Head of caudate nucleus (tissue), 42 donors: ENCODE measurements around the gene MAP3K9.
"Not testable (repeated sequence)": the region's sequence is repeated elsewhere in the genome, so short reads cannot be mapped to it uniquely, and the experiment has no call there.

Source experiments
- DNase-seq, 42 donors: peaks; one replicate each; pipeline versions ENCODE4 v3.0.0 to v3.0.0-alpha.2; 2020 to 2021; ENCODE audit warnings: mixed read lengths in 7 of 42
- intact Hi-C: fragments of 100-400 bp; cut with DNase I; formaldehyde crosslinking; loops from one replicate; pipeline ENCODE4 v1.15.0; 2022

Gene MAP3K9

GRCh38 chr14:70707138-70708038 lies 101.9 kb downstream of the MAP3K9 start:
- no peak for DNase-seq
- intact Hi-C loops = no loop called here

DNA sequence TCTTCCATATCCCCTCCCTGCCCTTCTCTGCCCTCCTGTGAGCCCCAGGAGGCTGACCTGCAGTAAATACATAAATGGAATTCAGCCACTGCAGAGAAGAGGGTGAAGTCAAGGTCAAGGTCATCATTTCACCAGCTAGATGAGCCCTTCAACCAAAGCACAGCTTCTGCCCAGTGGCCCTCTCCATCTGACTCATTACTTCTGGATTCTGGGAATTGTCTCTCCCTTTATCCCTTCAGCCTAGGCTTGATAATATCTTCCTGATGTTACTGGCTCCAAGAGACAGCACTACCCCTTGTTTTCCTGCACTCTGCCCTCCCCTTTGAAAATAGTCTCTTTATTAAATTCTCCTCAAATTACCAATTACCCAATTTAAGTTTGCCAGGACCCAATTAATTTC lies 103.1 kb downstream of the MAP3K9 start:
- intact Hi-C loops = no loop called here
- DNase-seq = no peak

DNA sequence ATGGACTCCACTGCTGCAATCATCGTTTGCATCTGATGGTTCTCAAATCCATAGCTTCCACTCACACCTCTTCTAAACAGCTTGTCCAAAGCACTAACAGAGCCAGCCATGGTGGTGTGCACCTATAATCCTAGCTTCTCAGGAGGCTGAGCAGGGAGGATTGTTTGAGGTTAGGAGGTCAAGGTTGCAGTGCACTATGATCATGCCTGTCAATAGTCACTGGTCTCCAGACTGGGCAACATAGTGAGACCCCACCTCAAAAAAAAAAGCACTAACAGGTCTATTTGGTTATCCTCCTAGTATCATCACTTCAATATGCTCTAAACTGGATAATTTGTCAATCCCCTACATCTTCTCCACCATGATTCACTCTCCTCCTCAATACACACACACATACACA lies 104.4 kb downstream of the MAP3K9 start:
- intact Hi-C loops = no loop called here
- DNase-seq = no peak

DNA sequence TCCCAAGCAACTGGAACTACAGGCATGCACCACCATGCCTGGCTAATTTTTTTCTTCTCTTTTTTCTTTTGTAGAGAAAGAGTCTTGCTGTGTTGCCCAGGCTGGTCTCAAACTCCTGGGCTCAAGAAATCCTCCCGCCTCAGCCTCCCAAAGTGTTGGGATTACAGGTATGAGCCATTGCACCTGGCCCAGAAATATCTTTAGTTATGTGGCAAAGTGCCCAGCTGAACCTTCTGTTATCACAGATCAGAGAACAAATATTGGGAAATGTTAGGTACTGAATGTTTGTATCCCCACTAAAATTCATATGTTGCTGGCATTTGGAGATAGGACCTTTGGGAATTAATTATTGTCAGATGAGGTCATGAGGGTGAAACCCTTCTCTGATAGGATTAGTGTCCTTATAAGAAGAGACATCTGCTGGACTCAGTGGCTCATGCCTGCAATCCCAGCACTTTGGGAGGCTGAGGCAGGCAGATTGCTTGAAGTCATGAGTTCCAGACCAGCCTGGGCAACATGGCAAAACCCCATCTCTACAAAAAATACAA lies 105.6 kb downstream of the MAP3K9 start:
- DNase-seq, intact Hi-C loops: not testable (repeated sequence)

DNA sequence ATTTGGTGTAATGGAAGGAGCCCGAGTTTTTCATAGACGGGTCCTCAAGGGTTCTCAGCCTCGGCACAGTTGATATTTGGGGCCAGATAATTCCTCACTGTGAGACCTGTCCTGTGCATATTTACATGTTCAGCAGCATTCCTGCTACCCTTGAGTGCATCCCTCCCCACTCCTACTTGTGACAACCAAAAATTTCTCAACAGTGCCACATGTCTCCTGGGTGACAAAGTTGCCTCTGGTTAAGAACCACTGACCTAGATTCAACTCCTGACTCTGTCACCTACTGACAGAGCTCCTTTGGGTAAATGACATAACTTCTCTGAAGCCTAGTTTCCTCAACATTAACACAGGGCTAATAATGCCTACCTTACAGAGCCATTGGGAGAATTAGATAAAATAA lies 107.2 kb downstream of the MAP3K9 start:
- intact Hi-C loops = no loop called here
- DNase-seq = no peak

DNA sequence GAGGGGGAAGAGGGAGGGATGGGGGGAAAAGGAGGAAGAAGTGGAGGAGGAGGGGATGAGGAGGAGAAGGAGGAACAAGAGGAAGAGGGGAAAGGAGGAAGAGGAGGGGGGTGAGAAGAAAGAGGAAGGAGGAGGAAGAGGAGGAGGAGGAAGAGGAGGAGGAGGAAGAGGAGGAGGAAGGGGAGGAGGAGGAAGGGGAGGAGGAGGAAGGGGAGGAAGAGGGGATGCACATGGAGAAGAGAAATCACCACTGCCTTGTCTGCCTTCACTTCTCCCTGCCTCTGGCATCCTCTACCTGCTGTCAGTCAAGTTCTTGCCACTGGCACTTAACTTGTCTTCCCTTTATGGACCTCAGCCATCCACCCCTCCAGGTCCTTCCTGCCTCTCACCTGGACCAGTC lies 107.7 kb downstream of the MAP3K9 start:
- no peak for DNase-seq
- intact Hi-C loops = no loop called here

- no peak for DNase-seq
- intact Hi-C loops = no loop called here
Measured at GRCh38 chr14:70700955-70701585, 108.2 kb downstream of the MAP3K9 start.

DNA sequence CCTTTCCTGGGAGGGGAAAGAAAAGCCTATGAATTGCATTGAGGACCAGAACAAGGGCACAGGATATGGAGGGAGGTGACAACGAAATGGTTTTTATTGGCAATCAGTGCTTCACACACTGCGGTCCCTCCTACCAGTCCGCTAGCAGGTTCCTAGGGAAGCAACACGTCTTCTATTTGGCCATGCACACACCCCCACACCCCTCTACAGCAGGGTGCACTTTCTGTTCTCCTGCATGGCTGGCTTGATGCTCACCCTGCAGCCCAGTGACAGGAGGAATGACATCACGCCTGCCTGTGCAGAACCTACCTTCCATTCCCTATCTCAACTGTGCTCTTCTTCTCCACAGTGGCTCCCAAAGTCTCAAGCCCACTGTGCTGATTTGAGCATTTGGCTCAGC lies 109.7 kb downstream of the MAP3K9 start:
- intact Hi-C loops = no loop called here

DNA sequence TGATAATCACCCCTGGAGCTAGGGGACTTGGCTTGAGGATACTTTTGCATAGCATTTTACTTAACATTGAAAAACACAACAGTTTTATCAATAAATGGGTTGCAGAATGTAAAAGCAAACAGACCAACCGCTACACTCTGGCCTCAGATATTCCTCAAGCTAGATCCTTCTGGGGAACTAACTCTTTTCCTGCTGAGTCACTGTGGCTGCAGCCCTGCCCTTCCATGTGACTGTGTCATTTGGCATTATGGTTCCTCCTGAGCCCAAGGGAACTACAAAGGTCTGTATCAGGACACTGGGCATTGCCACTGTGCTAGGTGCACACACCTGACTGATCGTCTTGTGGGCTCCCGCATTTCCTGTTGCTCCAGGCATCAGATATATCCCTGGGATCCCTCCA lies 111.0 kb downstream of the MAP3K9 start:
- peak in 2 of 42 donors; percentile 5 to 17 for DNase-seq
- intact Hi-C loops = no loop called here

More for the DNA sequence above, 109.7 kb downstream of the MAP3K9 start:
- no peak for DNase-seq

DNA sequence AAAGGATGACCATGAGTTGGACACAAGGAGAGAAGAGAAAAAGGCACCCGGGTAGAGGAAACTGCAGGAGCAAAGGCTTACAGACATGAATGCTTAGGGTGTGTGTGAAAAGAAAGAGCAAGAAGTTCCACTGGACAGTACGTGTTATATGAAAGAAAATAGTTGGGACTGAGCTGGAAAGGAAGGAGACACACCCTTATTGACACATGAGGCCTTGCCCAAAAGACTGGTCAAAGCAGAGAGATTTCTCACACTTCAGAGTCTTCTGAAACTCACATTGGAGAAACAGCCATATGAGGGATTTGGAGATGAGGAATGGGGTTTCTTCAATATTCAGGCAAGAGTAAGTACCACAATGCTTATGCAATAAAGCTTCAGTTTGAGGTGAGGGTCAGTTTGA lies 111.6 kb downstream of the MAP3K9 start:
- no peak for DNase-seq
- intact Hi-C loops = no loop called here

- no peak for DNase-seq
- intact Hi-C loops = no loop called here
Measured at GRCh38 chr14:70696026-70696425, 113.3 kb downstream of the MAP3K9 start.

DNA sequence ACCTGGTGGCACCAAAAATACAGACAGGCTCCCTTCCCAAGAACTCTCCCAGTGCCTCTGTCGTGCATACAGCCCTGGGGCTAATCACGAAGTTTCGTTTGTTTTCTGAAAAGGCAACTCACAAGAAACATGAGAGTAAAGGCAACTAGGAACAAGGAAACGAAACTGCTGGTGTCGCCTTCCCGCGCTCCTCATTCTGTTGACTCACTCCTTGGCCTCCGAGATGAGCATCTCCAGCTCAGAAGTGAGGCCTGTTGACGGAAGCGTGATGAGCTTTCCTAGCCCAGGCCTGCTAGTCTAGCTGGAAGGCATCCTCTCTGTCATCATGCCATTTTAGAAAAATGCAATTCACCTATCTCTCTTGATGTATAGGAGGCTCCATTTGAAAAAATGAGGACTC lies 117.1 kb downstream of the MAP3K9 start:
- DNase-seq = peak in 32 of 42 donors; percentile 8 to 54 (median 25)
- intact Hi-C loops = no loop called here

DNA sequence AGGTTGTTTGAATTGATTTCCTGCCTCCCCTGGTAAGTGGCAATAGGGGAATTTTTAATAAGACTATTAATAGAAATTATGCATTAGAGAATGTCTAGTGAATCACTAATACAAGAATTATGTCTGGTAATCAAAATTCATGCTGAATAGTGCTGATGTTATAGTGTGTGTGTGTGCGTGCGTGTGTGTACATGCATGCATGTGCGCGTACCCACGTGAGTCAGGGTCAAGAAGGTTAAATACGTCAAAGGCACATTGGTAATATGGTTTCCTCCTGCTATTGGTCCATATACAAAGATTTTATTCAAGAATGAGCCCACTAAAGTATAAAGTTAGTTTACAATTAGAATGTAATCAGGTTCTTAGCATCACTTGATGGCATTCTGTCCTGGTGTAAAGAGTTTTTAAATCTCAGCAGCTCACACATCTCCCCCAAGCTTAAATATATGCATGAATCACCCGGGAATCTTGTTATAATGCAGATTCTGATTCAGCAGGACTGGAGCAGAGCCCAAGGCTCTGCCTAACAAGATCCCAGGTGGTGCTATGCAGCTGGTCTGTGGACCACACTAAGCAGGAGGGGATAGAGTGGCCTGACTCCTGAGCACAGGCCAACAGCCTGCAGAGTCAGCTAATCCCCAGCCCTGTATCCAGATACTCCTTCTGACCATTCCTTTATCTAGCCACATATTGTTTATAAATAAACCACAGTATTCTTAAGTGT lies 123.7 kb downstream of the MAP3K9 start:
- intact Hi-C loops = no loop called here
- DNase-seq = no peak

DNA sequence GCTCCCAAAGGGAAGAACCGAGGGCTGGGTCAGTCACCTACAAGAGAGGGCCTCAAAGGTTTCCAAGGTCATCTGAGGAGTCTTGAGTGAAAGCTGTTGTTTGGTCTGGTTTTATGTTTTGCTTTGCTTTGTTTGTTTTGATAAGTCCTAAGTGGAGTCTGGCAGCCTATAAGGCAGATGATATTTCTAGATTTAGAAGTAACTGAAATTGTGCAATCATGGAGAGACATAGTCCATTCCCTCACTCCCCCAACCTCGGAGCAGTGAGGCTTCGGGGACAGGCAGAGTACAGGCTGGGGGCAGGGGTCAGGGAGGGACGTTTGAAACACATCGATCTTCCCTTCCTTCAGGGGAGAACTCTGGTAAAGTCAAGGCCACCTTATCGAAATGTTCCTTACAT lies 125.3 kb downstream of the MAP3K9 start:
- intact Hi-C loops = no loop called here
- no peak for DNase-seq

- intact Hi-C loops = no loop called here
- no peak for DNase-seq
Measured at GRCh38 chr14:70680748-70681147, 128.6 kb downstream of the MAP3K9 start.

- intact Hi-C loops = no loop called here
- no peak for DNase-seq
Measured at GRCh38 chr14:70677341-70677740, 132.0 kb downstream of the MAP3K9 start.
